T1000 (cell line): ENCODE data around the gene MED22.
"Not testable (repeated sequence)": the region's sequence is repeated elsewhere in the genome, so short reads cannot be mapped to it uniquely, and the experiment has no call there.

ENCODE experiments used
- DNase-seq: peaks from one replicate; lab custom pipeline; 2025; ENCODE audit warnings: mixed read lengths; lab: John Stamatoyannopoulos, UW

Gene MED22

GRCh38 chr9:133347985-133348717, at the start of gene MED22, which contains the start of gene RPL7A:
Gene MED22 (minus strand): TSS chr9:133348131. CDS start chr9:133346662, 1,469 bp downstream.
Gene RPL7A (plus strand): TSS chr9:133348218. CDS start chr9:133348244, 26 bp downstream.
- peak; percentile 84 for DNase-seq

DNA sequence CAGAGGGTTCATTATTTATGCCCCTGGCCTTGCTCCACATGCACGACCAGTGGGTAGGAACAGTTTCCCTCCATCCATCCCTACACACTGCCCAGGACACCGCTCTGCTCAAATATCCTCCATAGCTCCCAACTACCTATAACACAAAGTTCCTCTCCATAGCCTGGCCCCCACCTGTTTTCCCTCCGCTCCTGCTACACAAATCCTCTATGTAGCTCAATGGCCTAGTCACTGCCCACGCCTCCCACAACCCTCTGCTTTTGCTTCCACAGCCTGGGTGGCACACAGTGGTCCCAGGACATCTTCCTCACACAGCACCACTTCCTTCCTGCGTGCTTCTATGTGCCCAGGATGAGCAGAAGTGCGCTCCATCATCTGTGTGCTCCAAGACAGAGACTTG, 49.4 kb upstream of the MED22 start:
- DNase-seq, result no peak

GRCh38 chr9:133396952-133397351, 49.0 kb upstream of the MED22 start:
- DNase-seq, result no peak

DNA sequence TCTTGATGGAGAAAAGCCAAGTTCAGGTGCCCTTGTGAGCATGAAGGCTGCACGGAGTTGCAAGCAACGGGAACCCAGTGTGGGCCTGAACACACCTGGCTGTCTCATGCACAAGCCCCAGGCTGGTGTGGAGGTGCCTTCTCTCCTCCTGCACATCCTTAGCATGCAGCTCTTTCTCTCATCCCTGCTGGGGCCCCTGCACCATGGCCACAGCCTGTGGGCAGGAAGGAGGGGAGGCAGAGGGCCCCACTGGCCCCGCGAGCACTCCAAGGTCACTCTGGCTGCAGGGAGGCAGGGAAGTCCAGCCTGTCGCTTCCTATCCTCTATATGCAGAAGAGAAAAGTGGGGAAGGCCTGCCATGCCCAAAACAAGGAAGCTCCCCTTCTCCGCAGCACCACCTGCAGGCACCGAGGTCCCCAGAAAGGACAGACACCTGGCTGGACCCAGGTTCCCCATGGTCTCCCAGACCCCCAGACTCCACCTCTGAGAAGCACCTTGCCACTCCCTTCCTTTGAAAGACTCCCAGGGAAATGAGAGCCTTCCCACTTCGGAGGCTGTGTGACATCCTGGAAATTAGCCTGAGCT, 46.8 kb upstream of the MED22 start:
- DNase-seq, result no peak

GRCh38 chr9:133393399-133393798, 45.5 kb upstream of the MED22 start:
- DNase-seq, result no peak

- DNase-seq, result not testable (repeated sequence)
Observed at GRCh38 chr9:133392308-133392707, 44.4 kb upstream of the MED22 start.

DNA sequence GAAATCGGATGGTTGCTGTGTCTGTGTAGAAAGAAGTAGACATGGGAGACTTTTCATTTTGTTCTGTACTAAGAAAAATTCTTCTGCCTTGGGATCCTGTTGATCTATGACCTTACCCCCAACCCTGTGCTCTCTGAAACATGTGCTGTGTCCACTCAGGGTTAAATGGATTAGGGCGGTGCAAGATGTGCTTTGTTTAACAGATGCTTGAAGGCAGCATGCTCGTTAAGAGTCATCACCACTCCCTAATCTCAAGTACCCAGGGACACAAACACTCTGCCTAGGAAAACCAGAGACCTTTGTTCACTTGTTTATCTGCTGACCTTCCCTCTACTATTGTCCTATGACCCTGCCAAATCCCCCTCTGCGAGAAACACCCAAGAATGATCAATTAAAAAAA, 43.5 kb upstream of the MED22 start:
- not testable (repeated sequence) for DNase-seq

- DNase-seq, result no peak
Observed at GRCh38 chr9:133390713-133391112, 42.8 kb upstream of the MED22 start.

GRCh38 chr9:133389562-133389961, 41.6 kb upstream of the MED22 start:
- no peak for DNase-seq

DNA sequence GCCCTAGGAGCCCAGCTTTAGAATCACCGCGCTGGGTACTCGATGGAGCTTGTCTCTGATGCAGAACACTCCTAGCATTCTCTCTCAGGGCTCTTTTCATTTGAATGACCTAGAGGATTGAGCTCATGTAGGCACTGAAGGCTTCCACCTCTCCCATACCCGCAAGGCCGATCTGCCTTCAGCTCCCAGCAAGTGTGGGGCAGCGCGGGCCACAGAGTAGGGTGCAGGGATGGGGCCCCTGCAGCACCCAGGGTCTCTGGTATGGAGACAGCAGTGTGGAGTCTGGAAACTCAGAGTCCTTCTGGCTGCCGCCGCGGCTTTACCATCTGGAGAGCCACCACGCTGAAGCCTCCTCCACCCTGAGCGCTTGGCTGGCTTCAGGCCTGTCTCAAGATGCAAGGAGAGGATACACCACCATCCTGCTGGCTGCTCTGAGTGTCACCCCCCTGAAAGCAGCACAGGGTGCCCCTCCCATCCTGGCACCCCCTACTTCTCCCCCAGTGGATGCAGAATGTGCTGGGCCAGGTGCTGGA, 41.2 kb upstream of the MED22 start:
- DNase-seq, result no peak

DNA sequence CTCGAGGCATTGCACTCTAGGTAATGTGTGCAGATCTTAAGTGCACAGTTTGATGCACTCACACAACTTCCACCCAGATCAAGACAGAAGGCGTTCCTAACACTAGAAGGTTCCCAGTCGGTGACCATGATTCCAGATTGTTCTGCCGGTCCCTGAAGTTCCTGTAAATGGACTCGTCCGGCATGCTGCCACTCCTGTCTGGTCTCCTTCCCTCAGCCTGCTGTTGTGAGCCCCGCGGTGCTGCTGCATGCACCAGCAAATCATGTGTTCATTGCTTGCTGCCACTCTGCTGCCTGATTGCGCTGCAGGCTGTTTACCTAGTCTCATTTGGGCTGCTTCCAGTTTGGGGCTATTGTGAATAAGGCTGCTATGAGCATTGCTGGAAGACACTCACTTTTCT, 39.7 kb upstream of the MED22 start:
- DNase-seq, result no peak

GRCh38 chr9:133386338-133386737, 38.4 kb upstream of the MED22 start:
- DNase-seq, result no peak

- DNase-seq, result no peak
Observed at GRCh38 chr9:133385452-133385851, 37.5 kb upstream of the MED22 start.

DNA sequence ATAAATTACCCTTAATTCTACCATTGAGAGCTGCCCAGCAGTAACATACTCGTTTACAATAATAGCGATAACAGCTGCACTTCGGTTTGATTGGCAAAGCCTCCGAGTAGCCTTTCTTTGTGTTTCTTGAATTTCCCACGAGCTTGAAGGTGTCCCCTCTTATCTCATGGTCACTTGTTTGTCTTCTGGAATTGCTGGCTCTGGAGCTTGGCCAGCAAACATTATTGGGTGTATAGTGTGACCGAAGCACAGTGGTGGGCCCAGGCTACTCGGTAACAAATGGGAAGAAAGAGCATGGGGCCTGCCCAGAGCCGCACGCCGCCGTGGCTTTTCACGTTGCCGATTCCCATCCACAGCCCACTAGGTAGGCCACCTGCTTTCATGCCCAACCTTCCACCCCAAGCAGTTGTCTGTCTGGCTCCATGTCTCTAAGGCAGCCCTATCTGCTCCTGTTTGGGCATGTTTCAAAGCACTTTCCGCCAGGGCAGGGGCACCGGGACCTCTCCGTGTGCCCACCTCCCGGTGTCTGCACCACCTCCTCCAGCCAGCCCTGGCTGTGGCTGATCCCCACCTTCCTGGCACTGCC, 36.9 kb upstream of the MED22 start:
- DNase-seq, result no peak

DNA sequence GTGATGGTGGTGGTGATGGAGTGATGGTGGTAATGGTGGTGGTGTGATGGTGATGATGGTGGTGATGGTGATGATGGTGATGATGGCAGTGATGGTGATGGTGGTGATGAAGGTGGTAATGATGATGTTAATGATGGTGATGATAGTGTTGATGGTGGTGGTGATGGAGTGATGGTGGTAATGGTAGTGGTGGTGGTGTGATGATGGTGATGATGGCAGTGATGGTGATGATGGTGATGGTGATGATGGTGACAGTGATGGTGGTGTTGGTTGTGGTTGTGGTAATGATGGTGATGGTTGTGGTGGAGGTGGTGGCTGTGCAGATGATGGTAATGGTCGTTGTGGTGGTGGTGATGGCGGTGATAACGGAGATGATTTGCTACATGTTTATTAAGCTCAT, 35.5 kb upstream of the MED22 start:
- no peak for DNase-seq

DNA sequence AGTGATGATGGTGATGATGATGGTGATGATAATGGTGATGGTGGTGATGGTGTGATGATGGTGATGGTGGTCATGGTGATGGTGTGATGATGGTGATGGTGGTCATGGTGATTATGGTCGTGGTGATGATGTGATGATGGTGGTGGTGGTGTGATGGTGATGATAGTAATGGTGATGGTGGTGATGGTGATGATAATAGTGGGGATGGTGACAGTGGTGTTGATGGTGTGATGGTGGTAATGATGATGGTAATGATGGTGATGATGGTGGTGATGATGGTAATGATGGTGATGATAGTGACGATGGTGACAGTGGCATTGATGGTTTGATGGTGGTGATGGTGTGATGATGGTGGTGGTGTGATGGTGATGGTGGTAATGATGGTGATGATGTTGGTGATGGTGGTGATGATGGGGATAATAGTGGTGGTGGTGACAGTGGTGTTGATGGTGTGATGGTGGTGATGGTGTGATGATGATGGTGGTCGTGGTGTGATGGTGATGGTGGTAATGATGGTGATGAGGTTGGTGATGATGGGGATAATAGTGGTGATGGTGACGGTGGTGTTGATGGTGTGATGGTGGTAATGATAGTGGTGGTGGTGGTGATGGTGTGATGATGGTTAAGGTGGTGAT, 34.7 kb upstream of the MED22 start:
- DNase-seq, result no peak

- DNase-seq, result no peak
Observed at GRCh38 chr9:133380734-133381133, 32.8 kb upstream of the MED22 start.

DNA sequence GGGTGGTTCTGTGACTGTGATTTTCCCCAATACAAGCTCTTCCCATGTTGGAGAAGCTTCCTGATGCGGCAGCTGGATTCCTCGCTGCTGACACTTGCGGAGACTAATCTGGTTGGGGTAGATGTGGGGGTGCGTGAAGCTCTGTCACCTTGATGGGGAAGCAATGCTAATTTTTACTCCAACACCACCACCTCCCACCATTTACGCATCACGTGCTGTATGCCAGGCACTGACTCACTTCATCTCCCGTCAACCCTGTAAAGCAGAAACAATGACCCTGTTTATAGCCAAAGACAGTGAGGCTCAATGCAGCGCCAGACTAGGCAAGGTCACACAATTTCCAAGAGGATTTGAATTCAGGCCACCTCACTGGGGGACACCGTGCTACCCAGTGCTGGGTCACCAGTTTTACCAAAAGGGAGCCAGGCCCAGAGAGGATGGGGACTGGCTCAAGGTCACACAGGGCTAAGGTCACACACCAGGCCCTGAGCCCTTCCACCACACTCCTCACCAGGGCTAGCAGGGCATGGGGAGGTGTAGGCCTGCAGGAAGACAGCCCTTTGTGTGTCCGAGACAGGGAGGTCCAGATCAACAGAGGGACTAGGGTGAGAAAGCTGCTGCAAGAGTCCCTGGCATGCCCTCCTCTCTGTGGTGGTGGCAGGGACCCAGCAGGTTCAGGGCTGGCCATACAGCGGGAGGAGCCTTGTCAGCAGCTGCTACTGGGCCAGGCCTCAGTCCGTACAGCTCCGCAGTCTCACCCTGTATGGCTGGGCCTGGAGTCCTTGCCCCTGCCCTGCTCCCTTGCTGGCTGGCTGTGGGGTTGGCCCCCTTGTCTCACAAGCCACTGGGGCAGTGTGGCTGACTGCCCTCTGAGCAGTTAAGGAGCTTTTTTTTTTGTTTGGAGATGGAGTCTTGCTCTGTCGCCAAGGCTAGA, 31.5 kb upstream of the MED22 start:
- DNase-seq, result no peak

DNA sequence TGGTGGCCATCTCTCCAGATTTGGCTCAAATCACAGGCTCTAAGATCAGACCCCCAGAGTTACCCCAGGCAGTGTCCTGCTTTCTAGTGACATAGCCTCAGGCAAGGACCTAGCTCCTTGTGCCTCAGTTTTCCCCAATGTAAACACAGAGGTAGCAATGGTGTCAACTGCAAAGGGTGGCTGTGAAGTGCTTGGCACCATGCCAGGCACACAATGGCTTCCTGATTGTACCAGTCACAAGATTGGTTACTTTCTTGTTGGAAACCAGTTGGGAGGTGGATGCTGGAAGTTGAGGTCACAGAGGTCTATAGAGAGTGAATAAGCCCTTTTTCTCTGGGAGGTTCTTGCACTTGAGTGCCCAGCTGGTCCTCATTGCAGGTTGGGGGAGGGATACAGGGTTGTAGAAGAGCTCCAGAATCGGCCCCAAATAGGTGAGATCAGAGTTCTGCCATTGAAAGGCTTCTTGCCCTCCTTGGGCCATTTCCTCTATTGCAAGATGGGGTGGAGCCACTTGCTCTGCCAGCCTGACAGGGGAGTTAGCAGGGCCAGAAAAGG, 30.6 kb upstream of the MED22 start:
- no peak for DNase-seq

- DNase-seq, result no peak
Observed at GRCh38 chr9:133377721-133378216, 29.8 kb upstream of the MED22 start.

DNA sequence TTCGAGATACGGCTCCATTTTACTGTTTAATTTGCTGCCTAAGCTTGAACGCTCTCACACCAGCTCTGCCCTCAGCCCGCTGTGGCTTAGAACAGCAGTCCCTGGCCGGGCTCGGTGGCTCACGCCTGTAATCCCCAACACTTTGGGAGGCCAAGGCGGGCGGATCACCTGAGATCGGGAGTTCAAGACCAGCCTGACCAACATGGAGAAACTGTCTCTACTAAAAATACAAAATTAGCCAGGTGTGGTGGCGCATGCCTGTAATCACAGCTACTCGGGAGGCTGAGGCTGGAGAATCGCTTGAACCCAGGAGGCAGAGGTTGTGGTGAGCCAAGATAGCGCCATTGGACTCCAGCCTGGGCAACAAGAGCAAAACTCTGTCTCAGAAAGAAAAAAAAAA, 29.3 kb upstream of the MED22 start:
- not testable (repeated sequence) for DNase-seq
